ENCODE data around the gene ZNF837. TPM values are rescaled to one million over a fixed set of nuclear protein-coding genes. Genes with fewer than 3 reads are reported as not detected.

ZNF837 gene
- polyA plus RNA-seq, 1 donor, result 4.3 TPM

DNA sequence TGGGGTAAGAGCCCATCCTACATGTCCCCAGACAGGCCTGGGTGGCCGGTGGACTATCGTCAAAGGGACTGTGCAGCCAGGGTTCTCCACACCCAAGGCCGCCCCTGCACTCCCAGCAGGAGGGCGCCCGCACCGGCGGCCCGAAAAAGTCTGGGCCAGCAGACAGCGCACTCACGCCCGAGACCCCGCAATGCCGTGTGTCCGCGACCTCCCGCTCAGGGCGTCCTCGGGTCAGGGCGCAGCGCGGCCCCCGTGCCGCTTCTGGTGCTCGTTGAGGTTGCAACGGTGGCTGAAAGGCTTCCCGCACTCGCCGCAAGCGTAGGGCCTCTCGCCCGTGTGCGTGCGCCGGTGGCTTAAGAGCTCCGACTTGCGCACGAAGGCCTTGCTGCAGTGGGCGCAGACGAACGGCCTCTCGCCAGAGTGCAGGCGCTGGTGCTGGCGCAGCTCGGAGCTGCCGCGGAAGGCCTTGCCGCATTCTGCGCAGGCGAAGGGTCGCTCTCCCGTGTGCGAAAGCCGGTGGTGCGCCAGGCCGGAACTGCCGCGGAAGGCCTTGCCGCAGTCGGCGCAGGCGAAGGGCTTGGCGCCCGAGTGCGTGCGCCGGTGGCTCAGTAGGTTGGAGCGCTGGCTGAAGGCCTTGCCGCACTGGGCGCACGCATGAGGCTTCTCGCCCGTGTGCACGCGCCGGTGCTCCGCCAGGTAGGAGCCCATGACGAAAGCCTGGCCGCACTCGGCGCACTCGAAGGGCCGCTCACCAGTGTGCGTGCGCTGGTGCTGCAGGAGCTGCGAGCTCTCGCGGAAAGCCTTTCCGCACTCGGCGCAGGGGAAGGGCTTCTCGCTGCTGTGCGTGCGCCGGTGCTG, 24.7 kb downstream of the ZNF837 start:
- Histone ChIP-seq H3K27ac (ENCODE audit: low read length) (no peak overlapping the region), H3K36me3 (ENCODE audit: control insufficient read depth, insufficient read depth, low read length) (no peaks in the 10 kb centered on the region), H3K4me3 (ENCODE audit: low read length) (peak overlapping the region; percentile 16), H3K9me3 (ENCODE audit: control insufficient read depth, low read depth, low read length) (peaks cover 20% of the 10 kb centered on the region), H3K27me3 (ENCODE audit: control insufficient read depth, insufficient read depth, low read length) (peaks cover 63% of the 10 kb centered on the region), H3K4me1 (ENCODE audit: control insufficient read depth, insufficient read depth, low read length) (peaks cover 4% of the 10 kb centered on the region)
- WGBS (ENCODE audit: insufficient coverage, low lambda C conversion rate), result no CpG with 5 or more reads among the region's 94 CpGs
- peak in 1 of 2 donors; percentile 68 for DNase-seq

- Histone ChIP-seq H3K4me1 (ENCODE audit: control insufficient read depth, insufficient read depth, low read length) (peaks cover 8% of the 10 kb centered on the region), H3K36me3 (ENCODE audit: control insufficient read depth, insufficient read depth, low read length) (no peaks in the 10 kb centered on the region), H3K27me3 (ENCODE audit: control insufficient read depth, insufficient read depth, low read length) (peaks cover 71% of the 10 kb centered on the region), H3K27ac (ENCODE audit: low read length) (no peak overlapping the region), H3K4me3 (ENCODE audit: low read length) (no peak overlapping the region), H3K9me3 (ENCODE audit: control insufficient read depth, low read depth, low read length) (peaks cover 25% of the 10 kb centered on the region)
- WGBS (ENCODE audit: insufficient coverage, low lambda C conversion rate), result no CpG with 5 or more reads among the region's 10 CpGs
- DNase-seq, result no peak
Observed at GRCh38 chr19:58355215-58355796, 25.5 kb downstream of the ZNF837 start.

DNA sequence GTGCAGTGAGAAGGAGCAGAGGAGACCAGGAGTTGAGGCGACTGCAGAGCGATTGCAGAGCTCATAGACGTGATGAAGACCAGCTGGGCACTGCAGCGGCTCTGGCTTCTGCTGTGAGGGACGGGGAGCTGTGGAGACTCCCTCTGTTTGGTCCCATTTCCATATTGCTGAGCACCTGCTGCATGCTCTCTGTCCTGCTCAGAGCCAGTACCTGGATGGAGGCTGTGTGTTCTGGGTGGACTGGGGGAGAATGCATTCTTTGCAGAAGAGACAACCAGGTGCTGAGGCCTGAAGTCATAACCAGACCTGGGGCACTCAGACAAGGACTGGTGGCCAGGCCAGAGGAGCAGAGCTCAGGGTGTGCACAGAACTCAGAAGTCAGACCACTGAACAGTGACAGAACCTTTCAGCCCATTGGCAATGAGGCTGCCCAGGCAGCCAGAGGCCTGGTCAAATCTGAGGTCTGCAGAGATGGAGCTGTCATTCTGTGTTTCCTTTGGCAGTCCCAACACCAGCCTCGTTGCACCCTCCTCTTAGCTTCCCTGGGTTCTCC, 26.3 kb downstream of the ZNF837 start:
- peaks cover 14% of the 10 kb centered on the region for H3K4me1 ChIP-seq (ENCODE audit: control insufficient read depth, insufficient read depth, low read length)
- DNase-seq, result no peak
- no peak overlapping the region for H3K4me3 ChIP-seq (ENCODE audit: low read length)
- H3K27me3 ChIP-seq (ENCODE audit: control insufficient read depth, insufficient read depth, low read length), result peaks cover 79% of the 10 kb centered on the region
- no peak overlapping the region for H3K27ac ChIP-seq (ENCODE audit: low read length)
- no peaks in the 10 kb centered on the region for H3K36me3 ChIP-seq (ENCODE audit: control insufficient read depth, insufficient read depth, low read length)
- no CpG with 5 or more reads among the region's 6 CpGs for WGBS (ENCODE audit: insufficient coverage, low lambda C conversion rate)
- H3K9me3 ChIP-seq (ENCODE audit: control insufficient read depth, low read depth, low read length), result peaks cover 30% of the 10 kb centered on the region

GRCh38 chr19:58353717-58354477, 26.9 kb downstream of the ZNF837 start:
- Histone ChIP-seq H3K4me3 (ENCODE audit: low read length) (no peak overlapping the region), H3K4me1 (ENCODE audit: control insufficient read depth, insufficient read depth, low read length) (peaks cover 14% of the 10 kb centered on the region), H3K27me3 (ENCODE audit: control insufficient read depth, insufficient read depth, low read length) (peaks cover 85% of the 10 kb centered on the region), H3K36me3 (ENCODE audit: control insufficient read depth, insufficient read depth, low read length) (no peaks in the 10 kb centered on the region), H3K27ac (ENCODE audit: low read length) (no peak overlapping the region), H3K9me3 (ENCODE audit: control insufficient read depth, low read depth, low read length) (peaks cover 30% of the 10 kb centered on the region)
- DNase-seq, result no peak
- no CpG with 5 or more reads among the region's 15 CpGs for WGBS (ENCODE audit: insufficient coverage, low lambda C conversion rate)

- Histone ChIP-seq H3K27me3 (ENCODE audit: control insufficient read depth, insufficient read depth, low read length) (peaks cover 93% of the 10 kb centered on the region), H3K9me3 (ENCODE audit: control insufficient read depth, low read depth, low read length) (peaks cover 30% of the 10 kb centered on the region), H3K4me1 (ENCODE audit: control insufficient read depth, insufficient read depth, low read length) (peaks cover 14% of the 10 kb centered on the region), H3K36me3 (ENCODE audit: control insufficient read depth, insufficient read depth, low read length) (no peaks in the 10 kb centered on the region), H3K27ac (ENCODE audit: low read length) (no peak within 1 kb of the TSS), H3K4me3 (ENCODE audit: low read length) (no peak within 1 kb of the TSS)
- no peak for DNase-seq
- no CpG with 5 or more reads among the region's 26 CpGs for WGBS (ENCODE audit: insufficient coverage, low lambda C conversion rate)
Observed at GRCh38 chr19:58352760-58353671, 27.8 kb downstream of the ZNF837 start, which contains the start of gene A1BG. TSS of gene A1BG (minus strand) at chr19:58353492. CDS start at chr19:58353437, 55 bp downstream.

GRCh38 chr19:58351990-58352755, 28.7 kb downstream of the ZNF837 start:
- peaks cover 14% of the 10 kb centered on the region for H3K4me1 ChIP-seq (ENCODE audit: control insufficient read depth, insufficient read depth, low read length)
- H3K27me3 ChIP-seq (ENCODE audit: control insufficient read depth, insufficient read depth, low read length), result peaks cover 94% of the 10 kb centered on the region
- DNase-seq, result no peak
- H3K9me3 ChIP-seq (ENCODE audit: control insufficient read depth, low read depth, low read length), result peaks cover 32% of the 10 kb centered on the region
- H3K36me3 ChIP-seq (ENCODE audit: control insufficient read depth, insufficient read depth, low read length), result no peaks in the 10 kb centered on the region
- H3K4me3 ChIP-seq (ENCODE audit: low read length), result no peak overlapping the region
- H3K27ac ChIP-seq (ENCODE audit: low read length), result no peak overlapping the region
- WGBS (ENCODE audit: insufficient coverage, low lambda C conversion rate), result no CpG with 5 or more reads among the region's 23 CpGs

DNA sequence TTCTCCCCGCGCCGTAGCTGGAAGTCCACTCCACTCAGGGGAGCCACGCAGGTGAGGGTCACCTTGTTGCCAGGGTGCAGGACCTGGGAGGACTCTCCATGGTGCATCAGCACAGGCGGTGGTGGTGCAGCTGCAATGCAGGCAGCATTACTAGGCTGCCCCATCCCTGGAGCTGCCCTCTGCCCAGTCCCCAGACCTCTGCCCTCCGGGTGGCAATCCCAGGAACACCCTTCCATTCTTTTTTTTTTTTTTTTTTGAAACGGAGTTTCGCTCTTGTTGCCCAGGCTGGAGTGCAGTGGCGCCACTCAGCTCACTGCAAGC, 29.3 kb downstream of the ZNF837 start:
- WGBS (ENCODE audit: insufficient coverage, low lambda C conversion rate), result no CpG with 5 or more reads among the region's 9 CpGs
- DNase-seq, result no peak
- H3K27me3 ChIP-seq (ENCODE audit: control insufficient read depth, insufficient read depth, low read length), result peaks cover 94% of the 10 kb centered on the region
- no peaks in the 10 kb centered on the region for H3K36me3 ChIP-seq (ENCODE audit: control insufficient read depth, insufficient read depth, low read length)
- H3K27ac ChIP-seq (ENCODE audit: low read length), result no peak overlapping the region
- H3K4me1 ChIP-seq (ENCODE audit: control insufficient read depth, insufficient read depth, low read length), result peaks cover 14% of the 10 kb centered on the region
- no peak overlapping the region for H3K4me3 ChIP-seq (ENCODE audit: low read length)
- peaks cover 29% of the 10 kb centered on the region for H3K9me3 ChIP-seq (ENCODE audit: control insufficient read depth, low read depth, low read length)

DNA sequence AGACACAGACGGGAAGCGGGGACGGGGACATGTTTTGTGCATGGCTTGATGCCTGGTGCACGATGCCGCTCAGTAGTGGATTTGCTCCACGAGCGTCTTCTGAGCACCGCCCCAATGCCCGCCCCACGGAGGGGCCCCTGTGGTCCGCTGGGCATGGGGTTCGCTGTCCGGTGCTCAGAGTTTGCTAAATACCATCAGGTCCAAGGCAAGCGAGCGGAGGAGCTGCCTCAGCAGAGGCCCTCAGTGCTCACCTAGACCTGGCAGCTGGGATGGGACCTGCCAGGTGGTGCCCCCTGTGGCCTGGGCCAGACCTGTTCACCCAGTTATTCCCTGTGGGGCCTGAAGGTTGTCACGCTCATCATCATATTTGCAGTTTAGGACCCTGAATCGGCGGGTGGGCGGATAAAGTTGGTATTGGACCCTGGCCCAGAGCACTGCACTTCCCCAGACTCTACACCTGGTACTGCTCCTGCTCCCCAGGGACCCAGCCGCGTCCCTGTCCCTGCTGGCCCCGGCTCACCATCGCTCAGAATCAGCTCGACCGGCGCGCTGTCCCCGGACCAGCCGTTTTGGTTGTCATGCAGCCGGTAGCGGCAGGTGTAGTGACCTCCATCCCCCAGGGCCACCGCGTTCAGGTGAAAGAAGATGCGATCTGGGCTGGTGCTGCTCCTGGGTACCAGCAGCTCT, 29.8 kb downstream of the ZNF837 start:
- Histone ChIP-seq H3K9me3 (ENCODE audit: control insufficient read depth, low read depth, low read length) (peaks cover 25% of the 10 kb centered on the region), H3K4me1 (ENCODE audit: control insufficient read depth, insufficient read depth, low read length) (peaks cover 12% of the 10 kb centered on the region), H3K4me3 (ENCODE audit: low read length) (no peak overlapping the region), H3K27me3 (ENCODE audit: control insufficient read depth, insufficient read depth, low read length) (peaks cover 94% of the 10 kb centered on the region), H3K36me3 (ENCODE audit: control insufficient read depth, insufficient read depth, low read length) (no peaks in the 10 kb centered on the region), H3K27ac (ENCODE audit: low read length) (no peak overlapping the region)
- WGBS (ENCODE audit: insufficient coverage, low lambda C conversion rate), result no CpG with 5 or more reads among the region's 34 CpGs
- no peak for DNase-seq
